GM12878 (cell line): ENCODE results near the gene INVS. TPM values are rescaled to one million over a fixed set of nuclear protein-coding genes. Genes with fewer than 3 reads are reported as not detected.

ENCODE experiments used
- ATAC-seq: fragments of 200-7000 bp; cut with Tn5 transposase; 3 replicates; pipeline ENCODE4 v1.9.1; 2020; ENCODE audit warnings: mild to moderate bottlenecking, moderate library complexity
- BruUV-seq: library from RNA; stranded (reverse); fragments of 400-500 nt; replicated peaks from 2 replicates; lab custom pipeline; 2021; lab: Mats Ljungman, UMichigan
- CTCF ChIA-PET: fragments of 300-600 bp; sonication (Branson Sonifier 250); formaldehyde crosslinking; extraction: SDS; loops from one replicate; lab custom pipeline; 2021; ENCODE audit warnings: inconsistent platforms; lab: Yijun Ruan, JAX
- POLR2A ChIA-PET: fragments of 350-600 bp; formaldehyde crosslinking; extraction: SDS; loops from one replicate; lab custom pipeline; 2021; ENCODE audit warnings: inconsistent platforms; lab: Charles Lee
- RAD21 ChIA-PET: fragments of 300-600 bp; sonication (Branson Sonifier 250); formaldehyde crosslinking; loops from one replicate; lab custom pipeline; 2023; ENCODE audit warnings: antibody characterized with exemption; ENCODE audit not compliant: unreplicated experiment; lab: Charles Lee
- SMC1A ChIA-PET: fragments of 300-600 bp; sonication (Branson Sonifier 250); formaldehyde crosslinking; loops from one replicate; lab custom pipeline; 2023; ENCODE audit not compliant: unreplicated experiment, uncharacterized antibody; lab: Charles Lee
- DNase-seq: peaks from one replicate; pipeline ENCODE4 v3.0.0-alpha.2; 2011; ENCODE audit warnings: low read depth, low spot score
- FAIRE-seq: peaks from 3 replicates; lab custom pipeline; 2011; peaks lifted over from hg19 to GRCh38; lab: Jason Lieb, UNC
- H2AFZ ChIP-seq: 2 replicates; pipeline ENCODE4 v1.6.0; 2011; ENCODE audit warnings: low read depth, low read length, control low read depth; ENCODE audit not compliant: control insufficient read depth
- H3K27ac ChIP-seq: 2 replicates; pipeline ENCODE4 v1.5.1; 2011; ENCODE audit warnings: control low read depth; ENCODE audit not compliant: control insufficient read depth, insufficient read depth
- H3K27me3 ChIP-seq, 2 experiments: replicated peaks in 1 of 2; 2 replicates each; pipeline versions ENCODE4 v1.6.0 to v1.6.1; 2011; ENCODE audit warnings: low read length in 1 of 2; ENCODE audit not compliant: control insufficient read depth in 2 of 2, insufficient read depth in 2 of 2
- H3K36me3 ChIP-seq, 2 experiments: 2 replicates each; pipeline ENCODE4 v1.5.1; 2011; ENCODE audit warnings: low read length in 1 of 2; ENCODE audit not compliant: control insufficient read depth in 2 of 2, insufficient read depth in 2 of 2
- H3K4me1 ChIP-seq: 2 replicates; pipeline ENCODE4 v1.6.1; 2011; ENCODE audit warnings: mild to moderate bottlenecking, low read length, moderate library complexity, mixed read lengths; ENCODE audit not compliant: control insufficient read depth, insufficient read depth
- H3K4me2 ChIP-seq: 2 replicates; pipeline ENCODE4 v1.6.0; 2011; ENCODE audit warnings: control low read depth; ENCODE audit not compliant: control insufficient read depth, insufficient read depth
- H3K4me3 ChIP-seq: fragments of 200-600 bp; sonication (generic); 2 replicates; pipeline ENCODE4 v1.5.1; 2016
- H3K79me2 ChIP-seq: 2 replicates; pipeline ENCODE4 v1.6.0; 2011; ENCODE audit warnings: low read length; ENCODE audit not compliant: control insufficient read depth, insufficient read depth
- H3K9ac ChIP-seq: 2 replicates; pipeline ENCODE4 v1.8.0; 2011; ENCODE audit warnings: low read length, control low read depth, mixed read lengths; ENCODE audit not compliant: control insufficient read depth, insufficient read depth
- H3K9me3 ChIP-seq: replicated peaks from 3 replicates; pipeline ENCODE4 v1.5.1; 2011; ENCODE audit warnings: mild to moderate bottlenecking, low read length; ENCODE audit not compliant: control insufficient read depth, insufficient read depth
- H4K20me1 ChIP-seq: 2 replicates; pipeline ENCODE4 v1.6.0; 2011; ENCODE audit not compliant: control insufficient read depth, insufficient read depth
- FOXK2 ChIP-seq: fragments of 450-650 bp; IDR thresholded peaks from 2 replicates; pipeline ENCODE4 v1.6.1; 2017; ENCODE audit warnings: mild to moderate bottlenecking, moderate library complexity
- GATAD2B ChIP-seq: fragments of 450-650 bp; conservative IDR thresholded peaks from 2 replicates; pipeline ENCODE4 v1.6.1; 2017; ENCODE audit warnings: low read depth, mild to moderate bottlenecking, moderate library complexity
- IKZF1 ChIP-seq: fragments of 450-650 bp; conservative IDR thresholded peaks from 2 replicates; pipeline ENCODE4 v1.6.1; 2017; ENCODE audit warnings: antibody characterized with exemption, mild to moderate bottlenecking
- KLF5 ChIP-seq: fragments of 450-650 bp; IDR thresholded peaks from 2 replicates; pipeline ENCODE4 v1.6.1; 2014; ENCODE audit warnings: mild to moderate bottlenecking; ENCODE audit not compliant: partially characterized antibody
- RAD51 ChIP-seq: fragments of 450-650 bp; IDR thresholded peaks from 2 replicates; pipeline ENCODE4 v1.6.1; 2016; ENCODE audit warnings: moderate library complexity, mild to moderate bottlenecking, inconsistent platforms
- ZBTB40 ChIP-seq: fragments of 450-650 bp; IDR thresholded peaks from 2 replicates; pipeline ENCODE4 v1.6.1; 2016; ENCODE audit warnings: mild to moderate bottlenecking, moderate library complexity, borderline replicate concordance
- ZNF24 ChIP-seq: fragments of 450-650 bp; IDR thresholded peaks from 2 replicates; pipeline ENCODE4 v1.6.1; 2017; ENCODE audit warnings: antibody characterized with exemption, mild to moderate bottlenecking
- WGBS: methylation state at CpG from one replicate; pipeline ENCODE4 v1.1.6; 2016; ENCODE audit warnings: low lambda C conversion rate; ENCODE audit not compliant: insufficient replicate concordance, insufficient coverage; ENCODE audit errors: missing lambda C conversion rate; 5-methylcytosine and 5-hydroxymethylcytosine counted together
- in situ Hi-C: fragments of 300-500 bp; cut with MboI; formaldehyde crosslinking; loops from 9 replicates; pipeline ENCODE4 v1.14.3; 2018; ENCODE audit warnings: mixed read lengths
- intact Hi-C: fragments of 100-400 bp; cut with micrococcal nuclease; formaldehyde crosslinking; loops from one replicate; pipeline ENCODE4 v1.14.2; 2022; ENCODE audit not compliant: unreplicated experiment
- polyA plus RNA-seq, 11 experiments: library from polyadenylated mRNA; depleted of rRNA in 4 of 11; unstranded in 6 of 11; stranded (reverse) in 5 of 11; fragments of >200 nt; fragmentation: Nextera tagmentation in 4 of 11; fragmentation: Illumina TruSeq in 1 of 11; extraction: Ambion mirVana in 4 of 11; extraction: Trizol in 1 of 11; gene quantifications; 1 replicate in 1 of 11; 2 replicates in 10 of 11; pipeline versions ENCODE4 v1.2.1 to v1.2.3, GENCODE V29; 2011 to 2016; ENCODE audit warnings: inconsistent platforms in 2 of 11, missing spikeins in 2 of 11, low read depth in 1 of 11
- total RNA-seq, 4 experiments: library from RNA; depleted of rRNA in 3 of 4; stranded (reverse); fragments of >200 nt in 3 of 4; fragmentation: Illumina TruSeq in 1 of 4; extraction: Trizol in 1 of 4; gene quantifications; 2 replicates each; pipeline versions ENCODE4 v1.2.1 to v1.2.3, GENCODE V29; 2013 to 2021
- TF ChIP-seq, protein P1 (sequence below): IDR thresholded peaks from 2 replicates; pipeline ENCODE4 v1.6.1; 2012; ENCODE audit warnings: low read depth, low read length, improper control_type of control experiment
- TF ChIP-seq, protein P2 (sequence below): fragments of 450-650 bp; IDR thresholded peaks from 2 replicates; pipeline ENCODE4 v1.6.1; 2017; ENCODE audit warnings: antibody characterized with exemption, mild to moderate bottlenecking, moderate library complexity

Gene INVS
- total and polyA plus RNA-seq, 10 of the 15 experiments (the other 5 are each of a cell fraction or from before 2014, with no cell fraction given): 0.93 to 20.8 (median 13.2) TPM

- H3K9ac ChIP-seq: no peak overlapping the region
- ChIA-PET POLR2A (no interaction called here), RAD21 (no interaction called here), SMC1A (no interaction called here), CTCF (no interaction called here)
- no peaks in the 10 kb centered on the region for H3K79me2 ChIP-seq
- ATAC-seq: no peak
- 97% methylated on average over 16 of the region's 25 CpGs for WGBS
- intact Hi-C loops (no loop called here), in situ Hi-C loops (no loop called here)
- H3K36me3 ChIP-seq: no peaks in the 10 kb centered on the region; a peak in 1 of 4 replicates
- no peak overlapping the region for H3K4me2 ChIP-seq
- no peak for FAIRE-seq
- BruUV-seq: no TSS peak
- H3K4me1 ChIP-seq: no peaks in the 10 kb centered on the region
- no peak for DNase-seq
- H3K27me3 ChIP-seq: no peaks in the 10 kb centered on the region
- no peak overlapping the region for H3K4me3 ChIP-seq
- H3K9me3 ChIP-seq: no peaks in the 10 kb centered on the region
- TF ChIP-seq RAD51: no peak
- TF ChIP-seq, protein P1, sequence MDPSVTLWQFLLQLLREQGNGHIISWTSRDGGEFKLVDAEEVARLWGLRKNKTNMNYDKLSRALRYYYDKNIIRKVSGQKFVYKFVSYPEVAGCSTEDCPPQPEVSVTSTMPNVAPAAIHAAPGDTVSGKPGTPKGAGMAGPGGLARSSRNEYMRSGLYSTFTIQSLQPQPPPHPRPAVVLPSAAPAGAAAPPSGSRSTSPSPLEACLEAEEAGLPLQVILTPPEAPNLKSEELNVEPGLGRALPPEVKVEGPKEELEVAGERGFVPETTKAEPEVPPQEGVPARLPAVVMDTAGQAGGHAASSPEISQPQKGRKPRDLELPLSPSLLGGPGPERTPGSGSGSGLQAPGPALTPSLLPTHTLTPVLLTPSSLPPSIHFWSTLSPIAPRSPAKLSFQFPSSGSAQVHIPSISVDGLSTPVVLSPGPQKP: no peak
- no peak for TF ChIP-seq ZBTB40
- no peak for TF ChIP-seq KLF5
- TF ChIP-seq GATAD2B: no peak
- no peak for TF ChIP-seq FOXK2
- no peak for TF ChIP-seq ZNF24
- no peak for TF ChIP-seq IKZF1
- TF ChIP-seq, protein P2, sequence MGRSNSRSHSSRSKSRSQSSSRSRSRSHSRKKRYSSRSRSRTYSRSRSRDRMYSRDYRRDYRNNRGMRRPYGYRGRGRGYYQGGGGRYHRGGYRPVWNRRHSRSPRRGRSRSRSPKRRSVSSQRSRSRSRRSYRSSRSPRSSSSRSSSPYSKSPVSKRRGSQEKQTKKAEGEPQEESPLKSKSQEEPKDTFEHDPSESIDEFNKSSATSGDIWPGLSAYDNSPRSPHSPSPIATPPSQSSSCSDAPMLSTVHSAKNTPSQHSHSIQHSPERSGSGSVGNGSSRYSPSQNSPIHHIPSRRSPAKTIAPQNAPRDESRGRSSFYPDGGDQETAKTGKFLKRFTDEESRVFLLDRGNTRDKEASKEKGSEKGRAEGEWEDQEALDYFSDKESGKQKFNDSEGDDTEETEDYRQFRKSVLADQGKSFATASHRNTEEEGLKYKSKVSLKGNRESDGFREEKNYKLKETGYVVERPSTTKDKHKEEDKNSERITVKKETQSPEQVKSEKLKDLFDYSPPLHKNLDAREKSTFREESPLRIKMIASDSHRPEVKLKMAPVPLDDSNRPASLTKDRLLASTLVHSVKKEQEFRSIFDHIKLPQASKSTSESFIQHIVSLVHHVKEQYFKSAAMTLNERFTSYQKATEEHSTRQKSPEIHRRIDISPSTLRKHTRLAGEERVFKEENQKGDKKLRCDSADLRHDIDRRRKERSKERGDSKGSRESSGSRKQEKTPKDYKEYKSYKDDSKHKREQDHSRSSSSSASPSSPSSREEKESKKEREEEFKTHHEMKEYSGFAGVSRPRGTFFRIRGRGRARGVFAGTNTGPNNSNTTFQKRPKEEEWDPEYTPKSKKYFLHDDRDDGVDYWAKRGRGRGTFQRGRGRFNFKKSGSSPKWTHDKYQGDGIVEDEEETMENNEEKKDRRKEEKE: no peak
- H4K20me1 ChIP-seq: no peaks in the 10 kb centered on the region
- H2AFZ ChIP-seq: no peak overlapping the region
- H3K27ac ChIP-seq: no peak overlapping the region
These were observed 18.3 kb downstream of the INVS start for GRCh38 chr9:100117316-100117715.
